ENCODE measurements around the gene FOXE3. TPM values are rescaled to one million over a fixed set of nuclear protein-coding genes. Genes with fewer than 3 reads are reported as not detected.

The FOXE3 gene
- total and polyA plus RNA-seq, 9 of the 15 experiments (the other 6 are each of a cell fraction or from before 2014, with no cell fraction given) = not detected

- TF ChIP-seq ZBTB1 (CRISPR knock-in tag; IDR thresholded peaks at IDR 0.05; ENCODE audit: borderline replicate concordance, low read depth) = no peak
- no peak for TF ChIP-seq NKRF (IDR thresholded peaks at IDR 0.05; ENCODE audit: borderline replicate concordance)
- no peak for TF ChIP-seq CHD1 (IDR thresholded peaks at IDR 0.05; ENCODE audit: low read length)
- TF ChIP-seq ZNF551 (CRISPR knock-in tag; IDR thresholded peaks at IDR 0.05) = no peak
These were observed 8.4 kb downstream of the FOXE3 start (continued) for GRCh38 chr1:47424336-47424982.

- Histone ChIP-seq H3K9me3 (replicated peaks; ENCODE audit: control insufficient read depth, insufficient read depth, low read depth, low read length) (no peaks in the 10 kb centered on the region), H3K9ac (ENCODE audit: insufficient read depth in 1 of 2, low read depth in 2 of 2, low read length in 2 of 2) (no peak overlapping the region), H3K4me3 (no peak overlapping the region), H3K4me2 (ENCODE audit: insufficient read depth, low read length) (no peak overlapping the region), H2AFZ (ENCODE audit: low read depth, low read length) (no peak overlapping the region; the same call in 1 of the 2 replicates), H3K27ac (ENCODE audit: extremely low read depth, low read depth, low read length) (no peak overlapping the region), H3K27me3 (ENCODE audit: control insufficient read depth in 2 of 2, insufficient read depth in 2 of 2, low read length in 2 of 2) (no peaks in the 10 kb centered on the region), H3K9me1 (ENCODE audit: control insufficient read depth, insufficient read depth, low read length) (no peaks in the 10 kb centered on the region), H3K36me3 (ENCODE audit: control insufficient read depth, insufficient read depth, low read length) (peaks cover 4% of the 10 kb centered on the region; the same call in 2 of the 3 replicates), H3K4me1 (replicated peaks in 1 of 2; ENCODE audit: control insufficient read depth in 2 of 2, insufficient read depth in 2 of 2, low read length in 2 of 2) (peaks cover 14 to 27% of the 10 kb centered on the region in 2 experiments), H4K20me1 (replicated peaks; ENCODE audit: control insufficient read depth, insufficient read depth, low read length) (peaks cover 20% of the 10 kb centered on the region), H3K79me2 (ENCODE audit: control insufficient read depth, insufficient read depth, low read length) (0 out of 3 replicates have a peak, but pooled peaks cover under 1% of the 10 kb centered on the region)
- intact Hi-C loops (cut with micrococcal nuclease) = loop anchor here (5.0 to 10.0 kb wide), 2 partner anchors 86 to 193 kb away; no protein-coding TSS in a partner anchor
- ChIA-PET CTCF (ENCODE audit: low intra/inter-chr PET ratio) (interaction anchor here (1.2 to 1.5 kb wide), 2 partner anchors 294 to 295 kb away, joined by 3 to 5 read pairs; no protein-coding TSS in a partner anchor), POLR2A (interaction anchor here (0.6 to 1.6 kb wide), 4 partner anchors 9 to 295 kb away, joined by 3 to 8 read pairs (median 4); partner anchors contain the start of gene CMPK1)
- peak in 1 of 4 experiments; percentile 25 for DNase-seq (ENCODE audit: extremely low read depth in 1 of 4, low spot score in 3 of 4)
- peak; percentile 16 for ATAC-seq
- FAIRE-seq = no peak
- in situ Hi-C loops (cut with MboI) = loop anchor here (5.0 kb wide), 1 partner anchor 281 kb away; no protein-coding TSS in a partner anchor
- WGBS (ENCODE audit: insufficient coverage, low coverage, missing lambda C conversion rate) = 92% methylated on average over 1 of the region's 1 CpG
- BruUV-seq (replicated peaks) = no TSS peak
- TF ChIP-seq ZNF766 (CRISPR knock-in tag; conservative IDR thresholded peaks at IDR 0.05) (0 out of 2 replicates have a peak, but pooled peaks have one; percentile 35), NKRF (IDR thresholded peaks at IDR 0.05; ENCODE audit: borderline replicate concordance) (no peak), RBFOX2 (IDR thresholded peaks at IDR 0.05; ENCODE audit: low read depth, low read length) (no peak), CEBPG (CRISPR knock-in tag; IDR thresholded peaks at IDR 0.05) (0 out of 2 replicates have a peak, but pooled peaks have one; percentile 9), CEBPG (tag; conservative IDR thresholded peaks at IDR 0.05 in 1 of 2, IDR thresholded peaks at IDR 0.05 in 1 of 2) (no peak), ELK3 (CRISPR knock-in tag; IDR thresholded peaks at IDR 0.05) (no peak), ZNF174 (CRISPR knock-in tag; IDR thresholded peaks at IDR 0.05) (no peak), TGIF2 (CRISPR knock-in tag; IDR thresholded peaks at IDR 0.05) (no peak), ZNF395 (CRISPR knock-in tag; IDR thresholded peaks at IDR 0.05) (0 out of 2 replicates have a peak, but pooled peaks have one; percentile 1)
These were observed 15.4 kb downstream of the FOXE3 start for GRCh38 chr1:47431534-47431933.

All from K562 (cell line).